ENCODE data around the gene ALOX15B. TPM values are rescaled to one million over a fixed set of nuclear protein-coding genes. Genes with fewer than 3 reads are reported as not detected.

The ALOX15B gene
- total and polyA plus RNA-seq, 9 of the 15 experiments (the other 6 are each of a cell fraction or from before 2014, with no cell fraction given) = 0.04 TPM; not detected in 8

GRCh38 chr17:8001976-8002720 lies 36.7 kb upstream of the ALOX15B start, which contains the start of gene GUCY2D:
TSS of gene GUCY2D (plus strand) at chr17:8002615. CDS start at chr17:8003048, 433 bp downstream.
- Histone ChIP-seq H2AFZ (ENCODE audit: low read depth, low read length) (no peak within 1 kb of the TSS), H3K27me3 (ENCODE audit: control insufficient read depth in 2 of 2, insufficient read depth in 2 of 2, low read length in 2 of 2) (peaks cover 8 to 46% of the 10 kb centered on the region in 2 experiments; a peak in 4 of 5 replicates), H4K20me1 (replicated peaks; ENCODE audit: control insufficient read depth, insufficient read depth, low read length) (no peaks in the 10 kb centered on the region), H3K27ac (ENCODE audit: extremely low read depth, low read depth, low read length) (no peak within 1 kb of the TSS), H3K9me1 (ENCODE audit: control insufficient read depth, insufficient read depth, low read length) (no peaks in the 10 kb centered on the region), H3K9ac (ENCODE audit: insufficient read depth in 1 of 2, low read depth in 2 of 2, low read length in 2 of 2) (no peak within 1 kb of the TSS), H3K4me1 (replicated peaks in 1 of 2; ENCODE audit: control insufficient read depth in 2 of 2, insufficient read depth in 2 of 2, low read length in 2 of 2) (peaks cover 0 to 19% of the 10 kb centered on the region in 2 experiments; a peak in 2 of 5 replicates), H3K36me3 (ENCODE audit: control insufficient read depth, insufficient read depth, low read length) (no peaks in the 10 kb centered on the region), H3K9me3 (replicated peaks; ENCODE audit: control insufficient read depth, insufficient read depth, low read depth, low read length) (no peaks in the 10 kb centered on the region), H3K4me3 (no peak within 1 kb of the TSS), H3K79me2 (ENCODE audit: control insufficient read depth, insufficient read depth, low read length) (no peaks in the 10 kb centered on the region), H3K4me2 (ENCODE audit: insufficient read depth, low read length) (no peak within 1 kb of the TSS)
- TF ChIP-seq DMBX1 (CRISPR knock-in tag; IDR thresholded peaks at IDR 0.05; ENCODE audit: borderline replicate concordance) = no peak
- no TSS peak for BruUV-seq (replicated peaks)
- POLR2A ChIA-PET = interaction anchor here (0.6 to 1.5 kb wide), 2 partner anchors 9 to 300 kb away, joined by 5 to 6 read pairs; no protein-coding TSS in a partner anchor
- CTCF ChIA-PET (ENCODE audit: low intra/inter-chr PET ratio) = no interaction called here
- intact Hi-C loops (cut with micrococcal nuclease) (no loop called here), in situ Hi-C loops (cut with MboI) (no loop called here)
- ATAC-seq (no peak), FAIRE-seq (no peak), DNase-seq (ENCODE audit: extremely low read depth in 1 of 4, low spot score in 3 of 4) (no peak)
- 0% methylated on average over 9 of the region's 18 CpGs for WGBS (ENCODE audit: insufficient coverage, low coverage, missing lambda C conversion rate)

- Histone ChIP-seq H3K27ac (ENCODE audit: extremely low read depth, low read depth, low read length) (no peak overlapping the region), H3K9ac (ENCODE audit: insufficient read depth in 1 of 2, low read depth in 2 of 2, low read length in 2 of 2) (no peak overlapping the region), H3K36me3 (ENCODE audit: control insufficient read depth, insufficient read depth, low read length) (no peaks in the 10 kb centered on the region), H3K27me3 (ENCODE audit: control insufficient read depth in 2 of 2, insufficient read depth in 2 of 2, low read length in 2 of 2) (peaks cover 12 to 54% of the 10 kb centered on the region in 2 experiments; a peak in 4 of 5 replicates), H3K9me3 (replicated peaks; ENCODE audit: control insufficient read depth, insufficient read depth, low read depth, low read length) (no peaks in the 10 kb centered on the region), H4K20me1 (replicated peaks; ENCODE audit: control insufficient read depth, insufficient read depth, low read length) (no peaks in the 10 kb centered on the region), H3K4me3 (no peak overlapping the region), H3K9me1 (ENCODE audit: control insufficient read depth, insufficient read depth, low read length) (no peaks in the 10 kb centered on the region), H2AFZ (ENCODE audit: low read depth, low read length) (no peak overlapping the region), H3K4me2 (ENCODE audit: insufficient read depth, low read length) (no peak overlapping the region), H3K79me2 (ENCODE audit: control insufficient read depth, insufficient read depth, low read length) (no peaks in the 10 kb centered on the region), H3K4me1 (replicated peaks in 1 of 2; ENCODE audit: control insufficient read depth in 2 of 2, insufficient read depth in 2 of 2, low read length in 2 of 2) (peaks cover 0 to 19% of the 10 kb centered on the region in 2 experiments; a peak in 2 of 5 replicates)
- TF ChIP-seq RBM22 (IDR thresholded peaks at IDR 0.05; ENCODE audit: low read depth, low read length, poor library complexity, severe bottlenecking) (no peak), DNMT1 (IDR thresholded peaks at IDR 0.05) (no peak), TRIM24 (IDR thresholded peaks at IDR 0.05) (no peak), LEF1 (IDR thresholded peaks at IDR 0.05) (no peak), MITF (IDR thresholded peaks at IDR 0.05) (no peak)
- FAIRE-seq (no peak), DNase-seq (ENCODE audit: extremely low read depth in 1 of 4, low spot score in 3 of 4) (no peak), ATAC-seq (no peak)
- in situ Hi-C loops (cut with MboI) (no loop called here), intact Hi-C loops (cut with micrococcal nuclease) (no loop called here)
- BruUV-seq (replicated peaks) = no TSS peak
- POLR2A ChIA-PET = interaction anchor here (1.5 kb wide), 1 partner anchor 8 kb away, joined by 6 read pairs; no protein-coding TSS in a partner anchor
- 8% methylated on average over 12 of the region's 92 CpGs for WGBS (ENCODE audit: insufficient coverage, low coverage, missing lambda C conversion rate)
- CTCF ChIA-PET (ENCODE audit: low intra/inter-chr PET ratio) = no interaction called here
These were observed 35.9 kb upstream of the ALOX15B start for GRCh38 chr17:8002721-8003593.
